Panc1 (cell line): Measurements from ENCODE around the gene PLEKHG7.

ENCODE experiments used
- POLR2AphosphoS5 ChIP-seq: IDR thresholded peaks from 2 replicates; pipeline ENCODE4 v1.6.1; 2012; ENCODE audit warnings: mild to moderate bottlenecking, low read depth, low read length, moderate library complexity
- TF ChIP-seq, protein P1 (sequence below), 2 experiments: IDR thresholded peaks; 2 replicates each; pipeline ENCODE4 v1.6.1; 2011 to 2012; ENCODE audit warnings: low read depth in 2 of 2, control low read depth in 1 of 2, low read length in 1 of 2, mild to moderate bottlenecking in 1 of 2, moderate library complexity in 1 of 2; ENCODE audit not compliant: insufficient read depth in 1 of 2
- TF ChIP-seq, protein P2 (sequence below): fragments of 450-650 bp; IDR thresholded peaks from 2 replicates; pipeline ENCODE4 v1.5.1; 2017; ENCODE audit warnings: mild to moderate bottlenecking

DNA sequence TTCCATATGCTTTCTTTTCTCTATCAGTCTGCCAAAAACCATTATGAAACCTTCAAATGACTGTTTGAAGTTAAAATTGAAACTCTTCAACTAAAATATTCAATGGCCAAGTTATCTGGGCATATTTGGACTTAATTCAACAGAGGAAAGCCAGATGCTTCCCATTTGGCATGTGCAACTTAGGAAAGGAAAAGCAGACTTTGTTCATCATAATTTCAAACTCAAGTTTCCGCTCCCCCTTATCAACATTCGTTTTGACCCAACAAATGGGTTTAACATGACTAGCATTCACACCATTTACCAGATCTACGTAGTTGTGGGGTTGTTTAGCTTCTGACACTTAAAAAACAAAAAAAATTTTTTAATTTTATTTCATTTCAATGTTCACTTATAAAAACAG lies 75.7 kb downstream of the PLEKHG7 start:
- TF ChIP-seq, protein P1, sequence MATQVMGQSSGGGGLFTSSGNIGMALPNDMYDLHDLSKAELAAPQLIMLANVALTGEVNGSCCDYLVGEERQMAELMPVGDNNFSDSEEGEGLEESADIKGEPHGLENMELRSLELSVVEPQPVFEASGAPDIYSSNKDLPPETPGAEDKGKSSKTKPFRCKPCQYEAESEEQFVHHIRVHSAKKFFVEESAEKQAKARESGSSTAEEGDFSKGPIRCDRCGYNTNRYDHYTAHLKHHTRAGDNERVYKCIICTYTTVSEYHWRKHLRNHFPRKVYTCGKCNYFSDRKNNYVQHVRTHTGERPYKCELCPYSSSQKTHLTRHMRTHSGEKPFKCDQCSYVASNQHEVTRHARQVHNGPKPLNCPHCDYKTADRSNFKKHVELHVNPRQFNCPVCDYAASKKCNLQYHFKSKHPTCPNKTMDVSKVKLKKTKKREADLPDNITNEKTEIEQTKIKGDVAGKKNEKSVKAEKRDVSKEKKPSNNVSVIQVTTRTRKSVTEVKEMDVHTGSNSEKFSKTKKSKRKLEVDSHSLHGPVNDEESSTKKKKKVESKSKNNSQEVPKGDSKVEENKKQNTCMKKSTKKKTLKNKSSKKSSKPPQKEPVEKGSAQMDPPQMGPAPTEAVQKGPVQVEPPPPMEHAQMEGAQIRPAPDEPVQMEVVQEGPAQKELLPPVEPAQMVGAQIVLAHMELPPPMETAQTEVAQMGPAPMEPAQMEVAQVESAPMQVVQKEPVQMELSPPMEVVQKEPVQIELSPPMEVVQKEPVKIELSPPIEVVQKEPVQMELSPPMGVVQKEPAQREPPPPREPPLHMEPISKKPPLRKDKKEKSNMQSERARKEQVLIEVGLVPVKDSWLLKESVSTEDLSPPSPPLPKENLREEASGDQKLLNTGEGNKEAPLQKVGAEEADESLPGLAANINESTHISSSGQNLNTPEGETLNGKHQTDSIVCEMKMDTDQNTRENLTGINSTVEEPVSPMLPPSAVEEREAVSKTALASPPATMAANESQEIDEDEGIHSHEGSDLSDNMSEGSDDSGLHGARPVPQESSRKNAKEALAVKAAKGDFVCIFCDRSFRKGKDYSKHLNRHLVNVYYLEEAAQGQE (IDR thresholded peaks at IDR 0.05; ENCODE audit: insufficient read depth in 1 of 2, low read depth in 2 of 2, low read length in 1 of 2), result no peak
- TF ChIP-seq, protein P2, sequence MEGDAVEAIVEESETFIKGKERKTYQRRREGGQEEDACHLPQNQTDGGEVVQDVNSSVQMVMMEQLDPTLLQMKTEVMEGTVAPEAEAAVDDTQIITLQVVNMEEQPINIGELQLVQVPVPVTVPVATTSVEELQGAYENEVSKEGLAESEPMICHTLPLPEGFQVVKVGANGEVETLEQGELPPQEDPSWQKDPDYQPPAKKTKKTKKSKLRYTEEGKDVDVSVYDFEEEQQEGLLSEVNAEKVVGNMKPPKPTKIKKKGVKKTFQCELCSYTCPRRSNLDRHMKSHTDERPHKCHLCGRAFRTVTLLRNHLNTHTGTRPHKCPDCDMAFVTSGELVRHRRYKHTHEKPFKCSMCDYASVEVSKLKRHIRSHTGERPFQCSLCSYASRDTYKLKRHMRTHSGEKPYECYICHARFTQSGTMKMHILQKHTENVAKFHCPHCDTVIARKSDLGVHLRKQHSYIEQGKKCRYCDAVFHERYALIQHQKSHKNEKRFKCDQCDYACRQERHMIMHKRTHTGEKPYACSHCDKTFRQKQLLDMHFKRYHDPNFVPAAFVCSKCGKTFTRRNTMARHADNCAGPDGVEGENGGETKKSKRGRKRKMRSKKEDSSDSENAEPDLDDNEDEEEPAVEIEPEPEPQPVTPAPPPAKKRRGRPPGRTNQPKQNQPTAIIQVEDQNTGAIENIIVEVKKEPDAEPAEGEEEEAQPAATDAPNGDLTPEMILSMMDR, result no peak
- no peak for TF ChIP-seq POLR2AphosphoS5
